Thyroid gland (tissue), 4 donors: Measurements from ENCODE around the gene FNBP1. TPM values are rescaled to one million over a fixed set of nuclear protein-coding genes. Genes with fewer than 3 reads are reported as not detected.
"Not testable (repeated sequence)": the region's sequence is repeated elsewhere in the genome, so short reads cannot be mapped to it uniquely, and the experiment has no call there.

Source experiments
- DNase-seq, 2 donors: peaks; one replicate each; pipeline ENCODE4 v3.0.0-alpha.2; 2019
- H3K27ac ChIP-seq, 3 donors: fragments of 200-600 bp; sonication (generic); 1 replicate in 2 of 3; 2 replicates in 1 of 3; pipeline ENCODE4 v1.5.1; 2016 to 2019; ENCODE audit warnings: mild to moderate bottlenecking in 1 of 3, moderate library complexity in 1 of 3
- H3K27me3 ChIP-seq: fragments of 200-600 bp; sonication (generic); one replicate; pipeline ENCODE4 v1.5.1; 2019
- H3K36me3 ChIP-seq, 2 donors: fragments of 200-600 bp; sonication (generic); one replicate each; pipeline ENCODE4 v1.5.1; 2016 to 2019
- H3K4me1 ChIP-seq, 2 donors: fragments of 200-600 bp; sonication (generic); one replicate each; pipeline ENCODE4 v1.5.1; 2017 to 2019
- H3K4me3 ChIP-seq, 3 donors: fragments of 200-600 bp; sonication (generic); replicated peaks in 1 of 3; 1 replicate in 2 of 3; 2 replicates in 1 of 3; pipeline ENCODE4 v1.5.1; 2016; ENCODE audit warnings: mild to moderate bottlenecking in 1 of 3
- H3K9me3 ChIP-seq: fragments of 200-600 bp; sonication (generic); one replicate; pipeline ENCODE4 v1.5.1; 2017
- POLR2A ChIP-seq, 2 donors: fragments of 450-650 bp; IDR thresholded peaks; one replicate each; pipeline ENCODE4 v1.6.1; 2017; ENCODE audit warnings: antibody characterized with exemption in 2 of 2, mild to moderate bottlenecking in 2 of 2, moderate library complexity in 1 of 2
- WGBS, 2 donors: methylation state at CpG; one replicate each; pipeline ENCODE4 v1.1.5; 2017; 5-methylcytosine and 5-hydroxymethylcytosine counted together
- intact Hi-C: fragments of 100-400 bp; cut with DNase I; formaldehyde crosslinking; loops from one replicate; pipeline ENCODE4 v1.15.1; 2023
- total RNA-seq, 4 donors: library from RNA; depleted of rRNA; stranded (reverse); fragments of >200 nt; gene quantifications; one replicate each; pipeline ENCODE4 v1.2.3, GENCODE V29; 2016
- TF ChIP-seq, protein P1 (sequence below), 6 experiments: fragments of 200-600 bp in 3 of 6; fragments of 450-650 bp in 3 of 6; sonication (generic) in 3 of 6; IDR thresholded peaks; one replicate each; pipeline ENCODE4 v1.5.1; 2016 to 2019; ENCODE audit warnings: antibody characterized with exemption in 6 of 6, mild to moderate bottlenecking in 2 of 6, inconsistent platforms in 1 of 6, moderate library complexity in 1 of 6

Gene FNBP1
- total RNA-seq, 4 donors from 2014 or later, result 55.8 to 78.5 (median 76.0) TPM

DNA sequence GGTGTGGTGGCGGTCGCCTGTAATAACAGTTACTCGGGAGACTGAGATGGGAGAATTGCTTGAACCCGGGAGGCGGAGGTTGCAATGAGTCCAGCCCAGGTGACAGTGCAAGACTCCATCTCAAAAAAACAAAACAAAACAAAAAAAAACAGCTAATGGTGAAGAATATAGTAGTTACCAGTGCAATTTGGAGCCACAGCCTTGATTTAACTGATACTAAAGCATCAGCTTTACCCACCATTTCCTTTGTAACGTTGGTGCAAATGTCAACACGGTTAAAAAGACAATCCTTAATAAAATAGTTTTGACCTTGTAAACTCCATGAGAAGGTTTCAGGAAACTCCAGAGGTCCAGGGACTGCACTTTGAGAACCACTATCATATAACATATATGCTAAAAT is 41.8 kb downstream of the FNBP1 start:
- intact Hi-C loops, result no loop called here
- 77 to 79% methylated on average over 7 of the region's 7 CpGs for WGBS, 2 donors

DNA sequence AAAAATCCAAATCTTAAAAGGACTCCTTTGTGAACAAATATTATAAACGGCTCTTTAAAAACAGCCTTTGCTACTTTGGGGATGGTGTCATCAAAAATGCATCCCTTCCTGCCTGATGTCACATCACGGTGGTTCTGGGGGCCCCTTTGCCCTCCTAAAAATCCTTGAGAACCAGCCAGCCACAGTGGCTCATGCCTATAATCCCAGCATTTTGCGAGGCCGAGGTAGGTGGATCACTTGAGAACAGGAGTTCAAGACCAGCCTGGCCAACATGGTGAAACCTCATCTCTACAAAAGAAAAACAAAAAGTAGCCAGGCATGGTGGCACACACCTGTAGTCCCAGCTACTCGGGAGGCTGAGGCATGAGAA is 43.9 kb downstream of the FNBP1 start:
- Histone ChIP-seq H3K27ac (no peak overlapping the region), H3K9me3 (no peaks in the 10 kb centered on the region), H3K4me1 (peaks cover 22 to 41% of the 10 kb centered on the region in 2 donors), H3K4me3 (no peak overlapping the region), H3K27me3 (no peaks in the 10 kb centered on the region), H3K36me3 (no peaks in the 10 kb centered on the region)
- DNase-seq, result no peak
- WGBS, 2 donors, result 80 to 85% methylated on average over 5 of the region's 5 CpGs
- TF ChIP-seq POLR2A (IDR thresholded peaks at IDR 0.05), result no peak
- TF ChIP-seq, protein P1, sequence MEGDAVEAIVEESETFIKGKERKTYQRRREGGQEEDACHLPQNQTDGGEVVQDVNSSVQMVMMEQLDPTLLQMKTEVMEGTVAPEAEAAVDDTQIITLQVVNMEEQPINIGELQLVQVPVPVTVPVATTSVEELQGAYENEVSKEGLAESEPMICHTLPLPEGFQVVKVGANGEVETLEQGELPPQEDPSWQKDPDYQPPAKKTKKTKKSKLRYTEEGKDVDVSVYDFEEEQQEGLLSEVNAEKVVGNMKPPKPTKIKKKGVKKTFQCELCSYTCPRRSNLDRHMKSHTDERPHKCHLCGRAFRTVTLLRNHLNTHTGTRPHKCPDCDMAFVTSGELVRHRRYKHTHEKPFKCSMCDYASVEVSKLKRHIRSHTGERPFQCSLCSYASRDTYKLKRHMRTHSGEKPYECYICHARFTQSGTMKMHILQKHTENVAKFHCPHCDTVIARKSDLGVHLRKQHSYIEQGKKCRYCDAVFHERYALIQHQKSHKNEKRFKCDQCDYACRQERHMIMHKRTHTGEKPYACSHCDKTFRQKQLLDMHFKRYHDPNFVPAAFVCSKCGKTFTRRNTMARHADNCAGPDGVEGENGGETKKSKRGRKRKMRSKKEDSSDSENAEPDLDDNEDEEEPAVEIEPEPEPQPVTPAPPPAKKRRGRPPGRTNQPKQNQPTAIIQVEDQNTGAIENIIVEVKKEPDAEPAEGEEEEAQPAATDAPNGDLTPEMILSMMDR (IDR thresholded peaks at IDR 0.05), result no peak
- intact Hi-C loops, result no loop called here

More for the DNA sequence above, 41.8 kb downstream of the FNBP1 start:
- Histone ChIP-seq H3K27me3 (no peaks in the 10 kb centered on the region), H3K9me3 (no peaks in the 10 kb centered on the region), H3K4me3 (no peak overlapping the region), H3K36me3 (no peaks in the 10 kb centered on the region), H3K27ac (no peak overlapping the region), H3K4me1 (peaks cover 10 to 27% of the 10 kb centered on the region in 2 donors)
- TF ChIP-seq POLR2A (IDR thresholded peaks at IDR 0.05), result no peak
- TF ChIP-seq, protein P1 (IDR thresholded peaks at IDR 0.05), result no peak
- no peak for DNase-seq

DNA sequence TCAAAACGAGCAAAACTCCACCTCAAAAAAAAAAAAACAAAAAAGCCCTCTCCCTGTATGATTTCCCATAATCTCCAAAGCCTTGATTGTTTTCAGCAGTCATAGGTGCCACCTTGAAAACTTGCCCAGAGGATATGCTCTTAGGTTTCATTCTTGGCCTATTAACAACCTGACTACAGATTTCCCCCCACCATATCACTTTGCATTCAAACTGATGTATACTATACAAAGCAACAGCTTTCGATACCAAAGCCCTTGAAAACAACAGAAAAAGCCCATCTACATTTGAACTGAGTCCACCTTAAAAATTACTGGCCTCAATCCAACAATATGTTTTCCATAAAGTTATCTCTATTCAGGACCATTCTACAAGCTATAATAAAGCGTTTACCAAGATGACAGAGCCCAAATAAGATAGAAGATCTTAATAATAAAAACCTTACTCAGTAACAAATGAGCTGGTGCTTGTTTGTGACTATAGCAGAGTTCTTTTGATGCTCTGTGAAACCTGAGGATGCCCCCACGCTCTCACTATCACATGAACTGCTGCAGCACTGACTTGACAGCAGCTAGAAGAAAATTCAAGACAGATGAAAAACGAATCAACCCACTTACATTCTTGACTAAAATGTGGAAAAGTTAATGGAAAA is 44.4 kb downstream of the FNBP1 start:
- 76 to 78% methylated on average over 5 of the region's 5 CpGs for WGBS, 2 donors
- Histone ChIP-seq H3K4me3 (no peak overlapping the region), H3K36me3 (no peaks in the 10 kb centered on the region), H3K9me3 (no peaks in the 10 kb centered on the region), H3K4me1 (peaks cover 22 to 41% of the 10 kb centered on the region in 2 donors), H3K27me3 (no peaks in the 10 kb centered on the region), H3K27ac (no peak overlapping the region)
- TF ChIP-seq, protein P1 (IDR thresholded peaks at IDR 0.05), result no peak
- no peak for TF ChIP-seq POLR2A (IDR thresholded peaks at IDR 0.05)
- DNase-seq, result no peak
- intact Hi-C loops, result no loop called here

DNA sequence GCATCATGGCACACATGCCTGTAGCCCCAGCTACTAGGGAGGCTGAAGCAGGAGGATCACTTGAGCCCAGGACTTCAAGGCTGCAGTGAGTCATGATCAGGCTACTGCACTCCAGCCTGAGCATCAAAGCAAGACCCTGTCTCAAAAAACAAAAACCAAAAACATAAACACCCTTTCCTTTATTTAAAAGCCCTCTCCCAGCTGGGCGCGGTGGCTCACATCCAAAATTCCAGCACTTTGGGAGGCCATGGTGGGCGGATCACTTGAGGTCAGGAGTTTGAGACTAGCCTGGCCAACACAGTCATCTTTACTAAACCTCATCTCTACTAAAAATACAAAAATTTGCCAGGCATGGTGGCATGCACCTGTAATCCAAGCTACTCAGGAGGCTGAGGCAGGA is 45.3 kb downstream of the FNBP1 start:
- H3K36me3 ChIP-seq, H3K9me3 ChIP-seq, H3K27ac ChIP-seq, H3K27me3 ChIP-seq, H3K4me3 ChIP-seq, DNase-seq, intact Hi-C loops: not testable (repeated sequence)
- peaks cover 19 to 40% of the 10 kb centered on the region in 2 donors for H3K4me1 ChIP-seq
- 95 to 98% methylated on average over 3 of the region's 3 CpGs for WGBS, 2 donors

DNA sequence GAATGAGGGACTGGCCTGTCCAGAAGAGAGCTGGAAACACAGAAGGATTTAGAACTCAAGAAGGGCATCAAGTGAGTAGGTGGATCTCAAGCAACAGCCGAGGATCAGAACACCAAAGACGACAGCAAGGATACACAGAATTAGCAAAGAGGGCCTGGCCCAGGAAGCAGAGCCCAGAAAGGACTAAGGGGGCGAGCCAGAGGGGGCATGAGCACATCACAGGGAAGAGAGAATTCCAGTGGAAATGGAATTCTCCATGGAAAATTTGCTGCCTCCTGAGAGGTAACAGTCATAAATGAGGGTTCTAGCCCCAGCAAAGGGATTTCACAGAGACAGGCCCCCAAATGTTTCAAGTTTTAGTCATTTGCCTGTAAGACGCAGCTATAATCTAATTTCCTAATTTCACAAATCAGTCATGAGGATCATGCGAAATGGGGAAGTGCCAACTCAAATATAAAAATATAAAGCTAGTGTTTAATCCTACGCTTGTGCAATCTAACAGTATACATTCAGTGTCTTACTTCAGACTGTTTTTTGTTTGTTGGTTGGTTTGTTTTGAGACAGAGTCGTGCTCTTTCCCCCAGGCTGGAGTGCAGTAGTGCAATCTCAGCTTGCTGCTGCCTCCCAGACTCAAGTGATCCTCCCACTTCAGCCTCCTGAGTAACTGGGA is 46.7 kb downstream of the FNBP1 start:
- DNase-seq, result no peak
- peaks cover 19 to 35% of the 10 kb centered on the region in 2 donors for H3K4me1 ChIP-seq
- no peaks in the 10 kb centered on the region for H3K9me3 ChIP-seq
- peak overlapping the region in 2 of 3 donors; percentile 35 to 70 for H3K27ac ChIP-seq
- WGBS, 2 donors, result 86 to 90% methylated on average over 7 of the region's 7 CpGs
- H3K36me3 ChIP-seq, result no peaks in the 10 kb centered on the region
- H3K27me3 ChIP-seq, result no peaks in the 10 kb centered on the region
- intact Hi-C loops, result no loop called here
- TF ChIP-seq, protein P1 (IDR thresholded peaks at IDR 0.05), result no peak
- no peak for TF ChIP-seq POLR2A (IDR thresholded peaks at IDR 0.05)
- H3K4me3 ChIP-seq, result no peak overlapping the region
